WTC11 (cell line): ENCODE data around the gene PCDH19. TPM values are rescaled to one million over a fixed set of nuclear protein-coding genes. Genes with fewer than 3 reads are reported as not detected.

Experiments
- ATAC-seq: fragments of 200-7000 bp; cut with Tn5 transposase; 2 replicates; pipeline ENCODE4 v1.10.0; 2021; ENCODE audit warnings: mild to moderate bottlenecking, moderate library complexity
- CTCF ChIA-PET: fragments of 300-600 bp; sonication (Branson Sonifier 250); formaldehyde crosslinking; loops from one replicate; lab custom pipeline; 2021; ENCODE audit warnings: antibody characterized with exemption; lab: Charles Lee
- POLR2A ChIA-PET: fragments of 350-600 bp; sonication (Branson Sonifier 250); formaldehyde crosslinking; loops from one replicate; lab custom pipeline; 2021; ENCODE audit warnings: antibody characterized with exemption; lab: Charles Lee
- DNase-seq: peaks from one replicate; pipeline ENCODE4 v3.0.0; 2021; ENCODE audit warnings: low spot score
- H3K27ac Mint-ChIP-seq: 2 replicates; pipeline ENCODE4 v1.8.0; 2021; ENCODE audit warnings: mixed read lengths
- H3K27me3 Mint-ChIP-seq: 2 replicates; pipeline ENCODE4 v1.8.0; 2021; ENCODE audit warnings: low read depth, mild to moderate bottlenecking, moderate library complexity, mixed read lengths
- H3K36me3 Mint-ChIP-seq: 2 replicates; pipeline ENCODE4 v1.8.0; 2021; ENCODE audit warnings: mixed read lengths
- H3K4me1 Mint-ChIP-seq: 2 replicates; pipeline ENCODE4 v1.8.0; 2022; ENCODE audit warnings: mixed read lengths
- H3K4me3 Mint-ChIP-seq: 2 replicates; pipeline ENCODE4 v1.8.0; 2021; ENCODE audit warnings: mild to moderate bottlenecking, moderate library complexity, mixed read lengths
- H3K9me3 Mint-ChIP-seq: 2 replicates; pipeline ENCODE4 v1.8.0; 2021; ENCODE audit warnings: mixed read lengths
- ARID4B ChIP-seq: sonication (generic); formaldehyde crosslinking; IDR thresholded peaks from 2 replicates; pipeline ENCODE4 v1.8.0; 2023; ENCODE audit warnings: missing genetic modification reagents, mild to moderate bottlenecking, borderline replicate concordance
- CBFB ChIP-seq: sonication (generic); formaldehyde crosslinking; IDR thresholded peaks from 2 replicates; pipeline ENCODE4 v1.8.1; 2022; ENCODE audit warnings: mild to moderate bottlenecking, low read depth, missing genetic modification reagents
- E2F1 ChIP-seq: sonication (generic); formaldehyde crosslinking; IDR thresholded peaks from 2 replicates; pipeline ENCODE4 v1.8.0; 2022; ENCODE audit warnings: mild to moderate bottlenecking, missing genetic modification reagents
- E2F4 ChIP-seq: sonication (generic); formaldehyde crosslinking; IDR thresholded peaks from 2 replicates; pipeline ENCODE4 v1.8.1; 2022; ENCODE audit warnings: low read depth, mild to moderate bottlenecking, moderate library complexity, missing genetic modification reagents, borderline replicate concordance
- E2F5 ChIP-seq: sonication (generic); formaldehyde crosslinking; IDR thresholded peaks from 2 replicates; pipeline ENCODE4 v1.8.1; 2022; ENCODE audit warnings: mild to moderate bottlenecking, moderate library complexity, missing genetic modification reagents
- ETV6 ChIP-seq: sonication (generic); formaldehyde crosslinking; IDR thresholded peaks from 2 replicates; pipeline ENCODE4 v1.8.1; 2022; ENCODE audit warnings: mild to moderate bottlenecking, missing genetic modification reagents
- FOXJ3 ChIP-seq: sonication (generic); formaldehyde crosslinking; IDR thresholded peaks from 2 replicates; pipeline ENCODE4 v1.9.0; 2021; ENCODE audit warnings: missing genetic modification reagents, mild to moderate bottlenecking, borderline replicate concordance
- FOXP4 ChIP-seq: sonication (generic); formaldehyde crosslinking; IDR thresholded peaks from 2 replicates; pipeline ENCODE4 v1.8.0; 2022; ENCODE audit warnings: mild to moderate bottlenecking, missing genetic modification reagents
- JAZF1 ChIP-seq: fragments of 250-450 bp; sonication (Bioruptor Pico); IDR thresholded peaks from 2 replicates; pipeline ENCODE4 v1.9.0; 2021; ENCODE audit warnings: moderate library complexity, mild to moderate bottlenecking, inconsistent platforms
- JUN ChIP-seq: sonication (generic); formaldehyde crosslinking; IDR thresholded peaks from 2 replicates; pipeline ENCODE4 v1.8.0; 2023; ENCODE audit warnings: mild to moderate bottlenecking, missing genetic modification reagents
- MAX ChIP-seq: sonication (generic); formaldehyde crosslinking; IDR thresholded peaks from 2 replicates; pipeline ENCODE4 v1.8.0; 2022; ENCODE audit warnings: mild to moderate bottlenecking, missing genetic modification reagents
- MXD4 ChIP-seq: fragments of 250-450 bp; sonication (Bioruptor Pico); IDR thresholded peaks from 2 replicates; pipeline ENCODE4 v1.8.0; 2021; ENCODE audit warnings: mild to moderate bottlenecking, moderate library complexity, borderline replicate concordance
- PREB ChIP-seq: sonication (generic); formaldehyde crosslinking; IDR thresholded peaks from 2 replicates; pipeline ENCODE4 v1.8.1; 2022; ENCODE audit warnings: mild to moderate bottlenecking, missing genetic modification reagents, moderate library complexity, borderline replicate concordance
- PRRX2 ChIP-seq: fragments of 250-450 bp; sonication (Bioruptor Pico); IDR thresholded peaks from 2 replicates; pipeline ENCODE4 v1.8.0; 2021; ENCODE audit warnings: mild to moderate bottlenecking
- TCF7 ChIP-seq: sonication (generic); formaldehyde crosslinking; IDR thresholded peaks from 2 replicates; pipeline ENCODE4 v1.8.0; 2022; ENCODE audit warnings: mild to moderate bottlenecking, low read depth, missing genetic modification reagents, moderate library complexity
- TEAD1 ChIP-seq: sonication (generic); formaldehyde crosslinking; IDR thresholded peaks from 2 replicates; pipeline ENCODE4 v1.8.0; 2022; ENCODE audit warnings: mild to moderate bottlenecking, missing genetic modification reagents
- TP53 ChIP-seq: sonication (generic); formaldehyde crosslinking; IDR thresholded peaks from 2 replicates; pipeline ENCODE4 v1.8.1; 2023; ENCODE audit warnings: mild to moderate bottlenecking, missing genetic modification reagents
- USF2 ChIP-seq: sonication (generic); formaldehyde crosslinking; IDR thresholded peaks from 2 replicates; pipeline ENCODE4 v1.8.1; 2023; ENCODE audit warnings: mild to moderate bottlenecking, missing genetic modification reagents, moderate library complexity
- ZMAT4 ChIP-seq: fragments of 250-450 bp; sonication (Bioruptor Pico); IDR thresholded peaks from 2 replicates; pipeline ENCODE4 v1.9.0; 2021; ENCODE audit warnings: mild to moderate bottlenecking
- total RNA-seq: library from RNA; stranded (reverse); gene quantifications from 3 replicates; pipeline ENCODE4 v1.2.3, GENCODE V29; 2021

The PCDH19 gene
- total RNA-seq, 1 experiment from 2014 or later: 1.5 TPM

- no peak for TF ChIP-seq PRRX2 (CRISPR knock-in tag)
- TF ChIP-seq TP53 (CRISPR knock-in tag): no peak
- no peak for TF ChIP-seq JUN (CRISPR knock-in tag)
- TF ChIP-seq E2F5: no peak
- TF ChIP-seq PREB: no peak
- TF ChIP-seq FOXP4 (CRISPR knock-in tag): no peak
Measured at GRCh38 chrX:100408713-100409609, 1.1 kb downstream of the PCDH19 start (continued).

GRCh38 chrX:100407784-100408712 is 2.0 kb downstream of the PCDH19 start:
- ChIA-PET POLR2A (no interaction called here), CTCF (interaction anchor here (1.0 to 1.2 kb wide), 3 partner anchors 28 to 40 kb away, joined by 4 to 10 read pairs (median 4); no protein-coding TSS in a partner anchor)
- Mint-ChIP-seq H3K4me1 (peaks cover 37% of the 10 kb centered on the region), H3K4me3 (peak overlapping the region; percentile 54), H3K27me3 (peaks cover 97% of the 10 kb centered on the region), H3K9me3 (no peaks in the 10 kb centered on the region), H3K27ac (no peak overlapping the region), H3K36me3 (0 out of 2 replicates have a peak, but pooled peaks cover 6% of the 10 kb centered on the region)
- no peak for ATAC-seq
- DNase-seq: no peak
- TF ChIP-seq TEAD1 (CRISPR knock-in tag) (no peak), FOXJ3 (CRISPR knock-in tag) (no peak), ARID4B (CRISPR knock-in tag) (no peak), MAX (CRISPR knock-in tag) (no peak), JAZF1 (CRISPR knock-in tag) (no peak), TCF7 (CRISPR knock-in tag) (no peak), E2F1 (CRISPR knock-in tag) (no peak), USF2 (CRISPR knock-in tag) (no peak), ETV6 (CRISPR knock-in tag) (no peak), MXD4 (CRISPR knock-in tag) (no peak), PRRX2 (CRISPR knock-in tag) (no peak), E2F4 (CRISPR knock-in tag) (no peak), ZMAT4 (CRISPR knock-in tag) (no peak), CBFB (CRISPR knock-in tag) (no peak)
